Ureter (tissue), 1 donor: Measurements from ENCODE around the gene KCNK10. TPM values are rescaled to one million over a fixed set of nuclear protein-coding genes. Genes with fewer than 3 reads are reported as not detected.

Experiments used
- DNase-seq: peaks from one replicate; pipeline ENCODE4 v3.0.0-alpha.2; 2020; ENCODE audit warnings: low spot score
- total RNA-seq: library from RNA; stranded (reverse); gene quantifications from one replicate; pipeline ENCODE4 v1.2.4, GENCODE V29; 2023
- donor health status: DM: yes; HTN: yes; CAD: no.

KCNK10 gene
- total RNA-seq, 1 donor from 2014 or later, result not detected

DNA sequence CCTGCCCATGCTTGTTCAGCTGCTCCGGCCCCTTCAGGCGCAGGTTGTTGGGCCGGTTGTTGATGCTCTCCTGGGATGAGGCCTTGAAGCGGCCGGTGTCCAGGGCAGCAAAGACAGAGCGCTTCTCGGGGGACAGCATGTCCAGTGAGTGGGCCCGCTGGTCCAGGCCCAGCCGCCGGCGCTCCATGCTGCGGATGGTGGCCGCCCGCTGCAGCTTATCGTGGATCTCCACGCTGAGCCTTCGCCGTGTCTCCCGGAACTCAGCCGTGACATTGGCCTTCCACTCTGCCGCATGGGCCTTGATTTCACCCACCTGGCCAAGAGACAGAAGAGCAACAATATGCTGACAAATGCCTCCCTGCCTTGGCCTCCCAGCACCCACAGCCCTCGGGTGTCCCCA, 137.2 kb downstream of the KCNK10 start:
- DNase-seq, result no peak

DNA sequence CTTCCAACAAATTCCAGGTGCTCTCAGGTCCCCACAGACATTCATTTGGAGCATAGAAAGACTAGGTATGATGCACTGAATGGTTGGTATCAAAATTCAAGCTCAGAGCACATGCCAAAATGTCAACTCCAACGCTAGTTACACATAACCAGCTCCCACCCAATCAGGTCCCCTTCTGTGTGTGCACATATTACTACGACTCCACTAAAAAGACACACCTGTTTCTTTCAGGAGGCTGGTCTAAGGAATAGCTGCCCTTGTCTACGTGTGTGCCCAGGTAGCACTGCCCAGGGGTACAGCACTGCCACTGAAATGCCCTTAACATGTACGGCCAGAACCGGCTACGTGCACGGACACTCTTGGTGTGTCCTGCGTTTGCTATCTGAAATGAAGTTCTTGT, 138.1 kb downstream of the KCNK10 start:
- no peak for DNase-seq

DNA sequence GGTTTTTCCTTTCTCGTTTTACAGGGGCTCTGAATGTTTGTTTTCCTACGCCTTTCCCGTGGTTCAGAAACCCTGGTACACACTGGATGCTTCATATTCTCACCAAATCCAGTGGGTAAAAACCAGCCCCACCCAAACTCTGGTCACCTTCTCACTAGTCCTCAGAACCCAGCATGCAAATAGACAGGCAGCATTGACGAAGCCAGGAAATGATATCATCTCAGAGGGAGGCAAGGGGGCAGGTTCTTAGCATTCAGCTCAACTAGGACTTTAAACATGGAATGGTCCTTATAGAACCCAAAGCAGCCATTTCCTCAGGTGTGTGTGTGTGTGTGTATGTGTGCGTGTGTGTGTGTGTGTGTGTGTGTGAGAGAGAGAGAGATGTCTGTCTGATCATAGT, 142.0 kb downstream of the KCNK10 start:
- no peak for DNase-seq

DNA sequence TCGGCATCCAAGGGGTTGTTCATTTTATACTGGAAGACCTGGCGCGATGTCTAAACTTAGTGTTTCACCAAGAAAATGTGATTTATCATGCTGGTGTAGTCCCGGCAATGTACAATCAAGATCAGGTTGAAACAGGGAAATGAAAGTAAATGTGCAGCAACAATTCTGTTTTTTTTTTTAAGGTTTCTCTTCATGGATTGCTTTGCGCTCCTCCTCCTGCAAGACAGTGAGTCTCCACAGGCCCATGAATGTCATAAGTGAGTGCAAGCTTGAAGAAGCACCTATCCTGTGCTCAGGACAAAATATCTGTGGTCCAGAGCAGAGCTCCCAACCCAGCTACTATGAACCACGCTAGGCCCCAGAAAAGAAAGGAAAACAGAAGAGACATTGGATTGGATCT, 143.4 kb downstream of the KCNK10 start:
- DNase-seq, result no peak

DNA sequence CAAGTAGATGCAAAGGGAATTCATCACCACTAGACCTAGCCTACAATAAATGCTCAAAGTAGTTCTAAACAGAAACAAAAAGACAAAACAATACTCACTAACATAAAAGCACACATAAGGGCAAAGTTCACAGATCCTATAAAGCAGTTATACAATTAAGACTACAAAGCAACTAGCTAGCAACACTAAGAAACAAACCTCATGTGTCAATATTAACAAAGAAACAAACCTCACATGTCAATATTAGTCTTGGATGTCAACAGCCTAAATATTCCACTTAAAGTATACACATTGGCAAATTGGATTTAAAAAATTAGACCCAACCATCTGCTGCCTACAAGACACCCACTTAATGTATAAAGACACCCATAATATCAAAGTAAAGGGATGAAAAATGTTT, 152.7 kb downstream of the KCNK10 start:
- no peak for DNase-seq

DNA sequence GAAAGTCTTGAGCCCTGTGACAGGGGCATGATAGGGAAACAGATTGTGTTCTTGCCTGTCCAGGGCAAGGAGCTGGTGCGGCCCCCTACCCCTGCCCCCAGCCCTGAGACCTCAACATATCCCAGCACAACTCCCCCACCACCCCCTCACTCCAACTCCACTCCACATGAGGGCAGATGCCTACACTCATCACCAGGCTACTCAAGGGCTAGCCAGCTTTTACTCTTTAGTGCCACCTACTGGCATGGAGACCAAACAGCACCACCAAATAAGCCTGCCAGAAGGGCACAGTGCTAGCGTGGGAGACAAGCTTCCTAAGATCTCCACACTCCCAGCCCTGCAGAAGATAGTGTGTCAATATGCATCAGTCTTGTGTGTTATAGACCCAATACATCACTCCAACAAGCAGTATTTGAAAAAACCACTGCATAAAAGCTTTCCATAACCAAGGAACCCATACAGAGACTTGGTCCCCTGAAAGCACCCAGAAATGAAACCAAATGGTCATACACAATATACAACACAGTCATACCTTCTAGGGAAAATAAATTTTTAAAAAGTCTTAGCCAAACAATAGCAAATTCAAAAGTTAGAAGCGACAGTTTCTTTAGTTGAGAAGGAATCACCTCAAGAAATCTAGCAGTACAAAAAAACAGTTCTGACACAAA, 154.4 kb downstream of the KCNK10 start:
- DNase-seq, result no peak

DNA sequence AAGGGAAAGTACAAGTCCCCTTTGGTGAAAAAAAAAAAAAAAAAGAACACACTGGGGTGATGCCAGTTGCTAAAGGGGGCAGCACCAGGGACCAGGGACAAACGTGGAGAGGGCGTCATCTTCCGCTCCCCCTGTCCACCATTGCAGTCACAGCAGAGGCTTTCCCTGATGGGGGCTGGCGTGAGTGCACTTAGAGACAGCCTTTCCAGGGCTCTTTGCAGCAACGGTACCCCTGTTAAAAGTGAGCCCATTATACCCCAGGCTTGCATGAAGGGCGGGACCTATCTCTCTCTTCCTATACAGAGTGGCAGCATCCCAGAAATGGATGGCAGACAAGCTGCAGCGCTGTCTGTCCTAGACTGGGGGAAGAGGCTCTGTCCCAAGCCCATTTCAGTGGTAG, 155.0 kb downstream of the KCNK10 start:
- DNase-seq, result no peak

DNA sequence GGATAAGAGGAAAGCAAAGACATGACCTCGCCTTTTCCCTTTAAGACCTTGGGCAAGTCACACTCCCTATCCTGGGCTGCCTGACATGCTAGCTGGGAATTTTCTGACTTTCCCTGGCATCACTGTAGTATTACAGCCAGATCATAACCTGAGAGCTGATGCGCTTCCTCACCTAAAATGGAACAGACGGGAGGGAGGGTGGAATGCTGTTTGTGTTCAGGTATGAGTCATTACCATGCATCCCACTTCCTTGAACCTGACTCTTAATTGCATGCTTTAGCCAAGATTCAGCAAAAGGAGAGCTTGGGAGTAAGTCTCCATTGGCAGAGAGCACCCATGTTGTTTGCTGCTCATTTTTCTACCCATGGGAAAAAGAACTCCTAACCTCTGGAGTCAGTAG, 156.5 kb downstream of the KCNK10 start:
- DNase-seq, result no peak

DNA sequence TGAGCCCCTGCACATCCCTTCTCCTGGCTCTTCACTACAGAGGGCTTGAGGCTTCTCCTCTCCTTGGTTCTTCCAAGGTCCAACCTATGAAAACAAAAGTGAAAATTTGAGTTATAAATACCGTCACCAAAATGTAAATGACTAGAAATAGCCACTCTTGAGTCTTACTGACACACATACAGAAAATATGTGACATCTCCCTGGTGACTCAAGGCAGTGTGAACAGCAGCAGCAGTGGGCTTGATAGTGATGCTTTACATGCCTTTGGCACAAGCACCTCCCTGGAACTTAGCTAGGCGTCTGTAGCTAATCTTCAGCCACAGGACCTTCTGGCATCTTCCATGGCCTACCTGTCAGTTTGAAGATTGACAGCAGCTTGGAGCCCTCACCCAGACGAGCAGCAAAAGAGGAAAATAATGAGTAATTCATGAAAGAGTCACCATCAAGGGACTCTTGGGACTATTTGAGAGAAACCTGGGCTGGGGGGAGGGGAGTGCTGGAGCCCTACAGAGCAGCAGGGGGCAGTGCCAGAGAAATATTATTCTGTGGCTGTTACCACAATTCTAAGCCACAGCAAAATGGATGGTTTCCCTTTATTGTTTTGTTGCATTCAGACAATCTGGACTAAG, 158.0 kb downstream of the KCNK10 start:
- DNase-seq, result no peak

DNA sequence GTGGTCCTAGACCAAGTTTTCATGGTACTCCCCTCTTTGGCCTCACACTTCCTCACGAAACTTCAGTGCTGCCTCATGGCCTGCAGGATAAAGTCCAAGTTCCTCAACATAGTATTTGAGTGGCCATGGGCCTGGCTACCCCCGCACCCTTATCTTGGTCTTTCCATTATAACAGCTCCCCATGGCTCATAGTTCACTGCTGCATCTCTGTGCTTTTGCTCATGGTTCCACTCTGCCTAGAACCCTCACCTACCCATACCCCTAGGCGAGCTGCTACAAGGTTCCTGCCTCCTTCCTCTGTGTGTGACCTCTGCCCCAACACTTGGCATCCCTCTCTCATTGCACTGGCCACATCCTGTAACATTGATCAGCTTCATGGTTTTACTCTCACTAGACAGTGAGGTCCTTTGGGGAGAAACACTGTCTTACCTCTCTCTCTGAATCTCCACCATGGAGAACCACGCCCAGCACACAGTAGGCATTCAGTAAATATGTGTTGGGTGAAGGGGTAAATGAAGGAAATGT, 159.3 kb downstream of the KCNK10 start:
- DNase-seq, result no peak

DNA sequence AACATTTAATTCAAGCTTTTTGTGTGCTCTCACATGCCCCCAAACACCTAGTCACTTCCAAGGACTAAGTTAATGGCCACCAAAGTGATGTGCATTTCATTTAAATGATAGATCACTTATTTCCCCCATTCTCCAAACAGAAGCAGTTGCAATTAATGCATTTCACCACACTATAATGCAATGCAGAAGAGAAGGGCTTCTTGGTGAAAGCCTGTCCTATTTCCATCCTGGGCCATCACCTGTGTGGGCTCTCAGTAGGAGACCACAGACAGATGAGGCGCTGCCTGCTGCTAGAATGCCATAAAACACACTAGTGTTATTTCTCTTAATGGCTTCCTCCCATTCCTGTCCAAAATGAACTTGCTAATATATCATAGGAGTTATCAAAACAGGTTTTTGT, 166.9 kb downstream of the KCNK10 start:
- no peak for DNase-seq

DNA sequence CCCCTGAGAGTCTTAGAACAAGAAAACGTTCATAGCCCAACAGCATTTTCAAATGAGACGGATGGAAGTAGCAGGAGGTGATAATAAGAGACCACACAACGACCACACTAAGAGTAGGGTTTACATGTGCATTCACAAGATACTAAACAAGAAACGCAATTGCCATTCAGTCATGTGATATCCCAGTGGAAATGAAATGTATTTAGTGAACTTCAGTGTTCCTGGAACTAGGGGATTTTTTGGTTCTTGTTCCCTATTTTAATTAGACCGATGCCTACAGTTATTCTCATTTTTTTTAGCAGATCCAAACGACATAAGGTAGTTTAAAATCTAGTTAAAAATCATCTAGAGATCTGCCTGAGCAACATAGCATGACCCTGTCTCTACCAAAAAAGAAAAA, 168.1 kb downstream of the KCNK10 start:
- DNase-seq, result no peak

DNA sequence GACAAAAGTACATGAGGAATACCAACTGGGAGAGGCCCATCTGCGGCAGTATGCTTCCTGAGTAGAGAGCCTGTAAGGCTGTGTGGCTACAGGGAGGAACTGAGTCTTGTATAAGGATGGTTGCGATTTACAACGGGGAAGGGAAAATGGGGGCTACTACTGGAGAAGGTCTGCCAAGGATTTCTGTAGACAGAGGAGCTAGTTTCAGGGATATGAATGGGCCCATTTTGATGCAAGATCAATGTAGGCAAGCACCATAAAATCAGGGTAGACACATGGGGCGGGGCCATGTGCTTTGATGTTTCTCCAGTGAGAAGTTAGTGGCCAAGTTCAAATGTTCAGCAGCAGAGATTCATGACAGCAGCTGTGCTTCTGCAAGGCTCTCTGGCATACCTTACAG, 168.7 kb downstream of the KCNK10 start:
- no peak for DNase-seq

DNA sequence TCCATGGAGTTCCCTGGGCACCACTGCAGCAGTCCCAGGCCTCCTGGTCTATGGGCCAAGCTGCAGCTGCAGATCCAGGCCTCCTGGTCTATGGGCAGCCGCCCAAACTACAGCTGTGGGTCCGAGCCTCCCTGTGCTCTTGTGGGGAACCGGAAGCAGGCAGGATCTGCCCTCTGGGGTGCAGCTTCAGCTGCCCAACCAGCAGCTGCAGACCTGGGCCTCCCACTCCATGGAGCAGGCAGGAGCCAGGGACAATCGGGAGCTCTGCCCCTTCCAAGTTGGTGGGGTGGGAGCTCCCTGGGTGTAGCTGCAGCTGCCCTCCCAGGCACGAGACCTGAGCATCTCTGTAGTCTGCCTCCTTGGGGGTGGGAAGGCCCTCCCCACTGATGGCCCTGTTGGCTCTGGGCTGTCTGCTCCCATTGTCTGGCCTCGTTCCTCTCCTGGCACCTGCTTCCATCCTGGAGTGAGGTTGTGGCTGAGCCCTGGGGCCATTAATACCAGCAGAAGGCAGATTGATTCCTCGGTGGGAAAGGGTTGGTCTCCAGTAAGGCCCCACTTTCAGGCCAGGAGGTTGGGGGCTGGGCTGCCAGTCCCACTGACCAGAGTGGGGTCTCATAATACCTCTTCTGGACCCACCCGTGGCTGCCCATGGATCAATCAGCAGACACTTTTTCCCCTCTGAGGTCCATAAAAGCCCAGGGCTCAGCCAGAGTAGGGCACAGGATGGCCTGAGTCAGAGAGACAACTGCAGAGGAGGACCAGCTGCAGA, 176.0 kb downstream of the KCNK10 start:
- DNase-seq, result no peak

DNA sequence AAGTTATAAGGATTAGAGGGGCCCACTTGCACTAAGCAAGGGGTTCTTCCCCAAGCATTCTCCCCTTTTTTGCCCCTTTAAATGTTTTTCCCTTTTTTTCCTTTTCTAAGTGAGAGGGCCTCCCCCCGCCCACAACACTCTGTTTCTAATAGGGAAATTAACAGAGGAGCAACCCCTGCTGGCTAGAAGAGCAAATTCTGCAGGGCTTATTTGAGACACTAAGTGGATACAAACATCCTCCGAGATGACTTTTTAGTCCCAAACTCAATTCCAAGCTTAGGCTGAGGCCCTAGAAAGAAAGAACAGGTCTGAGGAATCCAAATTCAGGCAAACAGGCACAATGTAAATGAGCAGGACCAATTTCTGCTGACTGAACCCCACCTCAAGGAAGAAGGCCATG, 179.3 kb downstream of the KCNK10 start:
- no peak for DNase-seq

DNA sequence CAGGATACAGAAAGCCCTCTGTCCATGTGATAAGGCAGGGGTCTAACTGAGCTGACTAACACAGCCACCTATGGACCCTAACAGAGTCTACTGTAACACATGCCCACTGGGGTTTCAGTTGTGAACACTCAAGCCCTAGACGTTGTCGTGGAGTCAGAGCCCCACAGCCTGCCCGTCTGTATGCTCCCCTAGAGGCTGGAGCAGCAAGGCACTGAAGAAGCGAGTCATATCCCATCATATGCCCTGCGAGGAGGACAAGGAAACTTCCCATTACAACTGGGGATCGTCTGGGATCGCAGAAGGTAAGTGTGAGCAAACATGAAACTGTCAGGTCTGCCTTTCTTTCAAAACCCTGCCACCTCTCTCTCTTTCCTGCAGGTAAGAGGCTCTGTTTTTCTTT, 180.1 kb downstream of the KCNK10 start:
- no peak for DNase-seq

DNA sequence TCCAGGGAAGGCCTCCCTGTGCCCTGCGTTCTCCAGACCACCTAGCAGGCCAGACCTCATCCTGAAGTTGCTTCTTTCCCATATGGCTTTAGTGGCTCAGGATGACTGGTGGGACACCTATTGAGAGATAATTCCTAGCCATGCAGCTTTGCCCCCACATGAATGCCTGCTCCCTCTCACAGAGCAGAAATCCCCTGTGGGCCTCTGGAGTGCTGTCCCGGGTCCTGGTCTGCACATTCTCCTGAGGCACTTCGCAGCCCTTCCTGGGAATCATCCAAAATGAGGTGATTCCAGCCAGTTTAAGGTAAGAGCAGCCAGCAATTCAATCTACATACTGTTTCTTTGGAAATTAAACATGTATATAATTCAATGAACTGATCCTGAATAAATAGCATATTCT, 182.2 kb downstream of the KCNK10 start:
- no peak for DNase-seq

DNA sequence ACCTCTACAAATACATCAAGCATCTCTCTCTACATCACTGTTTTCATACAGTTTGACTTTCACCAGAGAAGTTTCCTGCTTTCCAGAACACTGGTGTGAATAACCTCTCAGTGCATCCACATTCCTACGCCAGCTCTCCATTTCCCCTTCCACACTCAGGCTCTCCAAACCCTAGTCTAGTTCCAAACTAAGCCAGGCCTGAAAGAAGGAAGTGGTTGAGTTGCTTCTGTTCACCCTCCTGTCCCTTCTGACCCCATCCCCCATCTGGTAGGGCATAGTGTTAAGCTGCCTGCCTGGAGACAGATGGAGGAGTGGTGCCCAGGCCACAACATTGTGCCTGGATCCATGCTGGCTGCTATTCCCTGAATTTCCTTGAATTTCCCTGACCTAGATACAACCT, 185.7 kb downstream of the KCNK10 start:
- DNase-seq, result no peak

Other genes starting within 250 kb of the KCNK10 start
- gene SPATA7, start 62.4 kb upstream of the KCNK10 start, total RNA-seq, result 15.9 TPM
- 20.3 TPM for gene PTPN21, start 231.7 kb upstream of the KCNK10 start, total RNA-seq
- 54.4 TPM for gene ZC3H14, start 239.8 kb upstream of the KCNK10 start, total RNA-seq